Left ventricle myocardium superior (tissue), 1 donor: Measurements from ENCODE around the gene RWDD2A. TPM values are rescaled to one million over a fixed set of nuclear protein-coding genes. Genes with fewer than 3 reads are reported as not detected.
A peak's percentile ranks its signal among the peaks of the same experiment; 100 is the strongest.

Experiments
- ATAC-seq: fragments of 200-7000 bp; cut with Tn5 transposase; one replicate; pipeline ENCODE4 v1.9.1; 2020; ENCODE audit warnings: mild to moderate bottlenecking, moderate library complexity
- DNase-seq: peaks from one replicate; pipeline ENCODE4 v3.0.0-alpha.2; 2020
- intact Hi-C: fragments of 100-400 bp; cut with micrococcal nuclease; formaldehyde crosslinking; loops from one replicate; pipeline ENCODE4 v1.11.0; 2022
- total RNA-seq: library from RNA; stranded (reverse); fragmentation: NEBNext Ultra II Directional; extraction: Animal tissue kit (Norgen Biotek cat#: 25700); gene quantifications from one replicate; pipeline ENCODE4 v1.2.1, GENCODE V29; 2021
- donor health status: DM: no; HTN: yes; CAD: no; lungs with severe emphysema.

RWDD2A gene
- total RNA-seq, 1 donor from 2014 or later = 2.8 TPM

DNA sequence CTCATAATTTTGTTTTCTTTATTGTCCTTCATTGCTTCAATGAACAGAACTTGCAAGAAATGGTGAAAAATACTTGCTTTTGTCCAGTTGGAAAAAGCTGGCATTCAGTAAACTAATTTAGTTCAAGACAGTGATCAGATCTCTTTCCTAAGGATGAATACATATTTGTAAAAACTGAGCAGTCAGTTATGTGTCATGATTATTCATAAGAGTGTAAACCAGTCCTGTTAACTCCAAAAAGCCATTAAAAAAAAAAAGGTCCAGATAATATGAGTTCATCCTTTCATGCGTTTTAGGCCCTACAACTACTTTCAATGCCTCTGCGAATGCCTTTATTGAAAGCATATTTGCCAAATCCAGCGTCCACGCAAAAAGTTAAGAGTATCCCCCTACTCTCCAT lies 701 bp upstream of the RWDD2A start:
- intact Hi-C loops = loop anchor here (10.0 kb wide), 1 partner anchor 128 kb away; the partner anchor contains the start of genes DOP1A and UBE3D
- DNase-seq = no peak
- ATAC-seq = no peak

- DNase-seq (peak; percentile 68), ATAC-seq (peak; percentile 77)
- intact Hi-C loops = loop anchor here (10.0 kb wide), 1 partner anchor 129 kb away; the partner anchor contains the start of genes DOP1A and UBE3D
These were observed 800 bp downstream of the RWDD2A start for GRCh38 chr6:83193747-83194566.

DNA sequence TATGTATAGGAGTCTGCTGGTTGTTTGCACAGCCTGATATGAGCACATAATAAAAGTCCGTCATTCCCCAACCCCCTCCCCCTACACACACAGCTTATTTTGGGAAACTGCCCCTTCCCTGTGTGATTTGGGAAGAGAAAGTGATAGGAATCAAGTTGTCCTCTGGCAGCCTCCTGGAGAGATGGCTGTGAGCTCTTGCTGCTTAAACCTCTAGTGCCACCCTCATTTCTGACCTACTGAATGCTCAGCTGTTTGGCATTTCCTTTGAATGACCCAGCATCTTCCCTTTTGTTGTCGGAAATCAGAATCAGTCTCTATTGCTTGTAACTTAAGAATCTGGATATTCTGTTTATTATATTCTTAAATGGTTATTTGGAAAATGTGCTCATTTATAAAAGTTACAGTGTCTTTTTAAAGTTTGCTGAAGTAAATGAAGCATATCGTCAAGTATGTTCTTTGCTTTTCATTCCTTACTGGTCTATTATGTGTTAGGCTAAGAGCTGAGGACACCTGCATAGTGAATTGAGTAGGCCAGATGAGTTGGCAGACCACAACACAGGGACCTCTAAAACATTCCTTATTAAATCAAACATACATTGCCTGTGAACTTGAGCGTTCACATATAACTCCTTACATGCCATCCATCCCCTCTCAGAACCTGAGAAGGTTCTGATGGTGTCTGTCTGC lies 5.5 kb downstream of the RWDD2A start:
- ATAC-seq (no peak), DNase-seq (no peak)
- intact Hi-C loops = loop anchor here (10.0 kb wide), 1 partner anchor 134 kb away; the partner anchor contains the start of genes DOP1A and UBE3D

DNA sequence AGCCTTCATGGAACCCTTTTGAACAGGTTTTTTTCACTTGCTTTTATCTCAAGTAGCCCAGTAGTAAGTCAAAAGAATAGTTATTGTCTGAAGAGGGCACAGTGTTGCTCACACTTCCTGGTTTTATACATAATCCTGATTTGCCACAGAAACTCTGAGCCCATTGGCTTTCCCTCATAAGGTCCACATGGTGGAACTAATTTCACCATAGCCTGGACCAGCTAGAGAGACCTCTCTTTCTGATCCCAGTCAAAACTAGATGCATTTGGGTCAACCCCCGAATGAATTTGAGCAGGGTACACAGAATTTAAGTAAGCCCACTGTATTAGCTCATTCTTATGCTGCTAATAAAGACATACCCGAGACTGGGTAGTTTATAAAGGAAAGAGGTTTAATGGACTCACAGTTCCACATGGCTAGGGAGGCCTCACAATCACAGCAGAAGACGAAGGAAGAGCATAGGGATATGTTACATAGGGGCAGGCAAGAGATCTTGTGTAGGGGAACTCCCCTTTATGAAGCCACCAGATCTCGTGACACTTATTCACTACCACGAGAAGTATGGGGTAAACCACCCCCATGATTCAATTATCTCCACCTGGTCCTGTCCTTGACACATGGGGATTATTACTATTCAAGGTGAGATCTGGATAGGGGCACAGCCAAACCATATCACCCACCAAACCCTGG lies 6.2 kb downstream of the RWDD2A start:
- DNase-seq (no peak), ATAC-seq (no peak)
- intact Hi-C loops = loop anchor here (10.0 kb wide), 1 partner anchor 135 kb away; the partner anchor contains the start of genes DOP1A and UBE3D

- DNase-seq (no peak), ATAC-seq (no peak)
- intact Hi-C loops = loop anchor here (10.0 kb wide), 1 partner anchor 135 kb away; the partner anchor contains the start of genes DOP1A and UBE3D
These were observed 6.7 kb downstream of the RWDD2A start for GRCh38 chr6:83199863-83200225.

DNA sequence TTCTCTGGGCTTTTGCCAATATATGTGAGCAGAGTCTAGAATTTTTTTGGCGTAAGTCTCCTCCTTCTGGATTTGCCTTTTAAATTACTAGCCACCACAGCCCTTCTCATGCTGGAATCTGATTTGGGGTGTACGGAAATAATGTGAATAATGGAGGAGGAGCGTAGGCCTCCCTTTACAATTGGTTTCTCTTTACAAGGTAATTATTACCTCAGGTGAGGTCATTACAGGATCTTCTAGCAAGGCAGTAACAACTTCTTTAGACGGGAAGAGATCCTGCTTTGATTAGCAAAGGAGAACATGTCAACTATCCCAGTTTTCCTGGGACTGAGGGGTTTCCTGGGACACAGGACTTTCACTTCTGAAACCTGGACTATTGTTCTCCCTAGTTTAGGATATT lies 8.9 kb downstream of the RWDD2A start:
- intact Hi-C loops = no loop called here
- DNase-seq (no peak), ATAC-seq (no peak)

- peak; percentile 95 for ATAC-seq
- intact Hi-C loops = loop anchor here (10.0 kb wide), 1 partner anchor 141 kb away; no protein-coding TSS in a partner anchor
- DNase-seq = peak; percentile 41
These were observed 22.2 kb downstream of the RWDD2A start for GRCh38 chr6:83215131-83216047.

DNA sequence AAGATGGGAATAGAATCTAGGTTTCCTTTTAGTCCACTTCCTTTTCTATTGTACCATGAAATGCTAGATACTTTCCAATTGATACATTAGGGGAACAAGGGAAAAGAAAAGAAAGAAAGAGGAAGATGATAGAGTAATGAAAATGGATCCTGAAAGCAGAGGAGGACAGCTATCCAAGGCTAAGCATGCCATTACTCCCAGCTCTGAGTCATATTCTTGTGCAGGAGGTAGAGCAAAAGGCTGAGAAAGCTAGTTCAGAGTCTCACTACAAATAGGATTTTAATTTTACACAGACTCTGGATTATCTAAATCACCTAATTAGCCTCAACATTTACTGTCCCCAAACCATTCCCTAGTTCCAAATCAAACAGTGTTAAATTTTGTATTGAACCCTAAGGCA lies 23.6 kb downstream of the RWDD2A start:
- intact Hi-C loops = loop anchor here (10.0 kb wide), 1 partner anchor 142 kb away; no protein-coding TSS in a partner anchor
- no peak for DNase-seq
- ATAC-seq = no peak

DNA sequence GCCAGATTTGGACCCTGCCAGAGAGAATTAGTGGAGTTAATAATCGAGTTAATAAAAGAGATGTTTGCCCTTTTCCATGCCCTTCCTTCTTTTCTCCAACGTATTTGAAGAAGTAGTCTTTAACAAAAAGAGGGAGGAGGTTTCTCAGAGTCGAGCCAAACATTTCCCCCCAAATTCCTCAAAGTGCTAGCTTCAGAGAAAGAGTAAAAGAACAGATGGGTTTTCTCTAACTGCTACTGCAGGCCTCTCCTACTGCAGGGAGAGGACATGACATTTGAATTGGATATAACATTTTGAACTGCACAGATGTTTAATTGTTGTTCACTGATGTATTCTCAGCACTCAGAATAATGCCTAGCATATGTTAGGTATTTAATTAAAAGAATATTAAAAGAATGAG lies 25.5 kb downstream of the RWDD2A start:
- DNase-seq (no peak), ATAC-seq (no peak)
- intact Hi-C loops = loop anchor here (10.0 kb wide), 1 partner anchor 144 kb away; no protein-coding TSS in a partner anchor

DNA sequence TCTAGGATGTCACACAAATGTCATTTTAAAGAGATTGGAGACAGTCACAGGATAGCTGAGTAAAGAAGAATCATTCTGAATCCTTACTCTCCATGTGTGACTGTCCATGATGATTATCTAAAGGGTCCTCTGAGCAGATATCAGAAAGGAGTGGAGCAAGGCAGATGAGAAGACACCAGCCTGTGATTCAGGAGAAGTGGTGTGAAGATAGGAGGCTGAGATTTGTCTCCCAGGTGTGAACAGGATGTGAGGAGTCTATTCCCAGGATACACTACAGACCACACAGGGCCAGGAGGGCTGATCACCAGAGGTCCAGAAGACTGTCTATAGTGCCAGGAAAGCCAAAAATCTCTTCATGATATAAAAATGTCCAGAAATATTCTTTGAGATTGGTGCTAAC lies 27.0 kb downstream of the RWDD2A start:
- DNase-seq = no peak
- intact Hi-C loops = no loop called here
- ATAC-seq = no peak

GRCh38 chr6:83221276-83221675 lies 28.1 kb downstream of the RWDD2A start:
- ATAC-seq = no peak
- DNase-seq = no peak
- intact Hi-C loops = no loop called here

GRCh38 chr6:83221889-83222479 lies 28.8 kb downstream of the RWDD2A start:
- ATAC-seq (no peak), DNase-seq (no peak)
- intact Hi-C loops = loop anchor here (2.0 kb wide), 1 partner anchor 293 kb away; no protein-coding TSS in a partner anchor

DNA sequence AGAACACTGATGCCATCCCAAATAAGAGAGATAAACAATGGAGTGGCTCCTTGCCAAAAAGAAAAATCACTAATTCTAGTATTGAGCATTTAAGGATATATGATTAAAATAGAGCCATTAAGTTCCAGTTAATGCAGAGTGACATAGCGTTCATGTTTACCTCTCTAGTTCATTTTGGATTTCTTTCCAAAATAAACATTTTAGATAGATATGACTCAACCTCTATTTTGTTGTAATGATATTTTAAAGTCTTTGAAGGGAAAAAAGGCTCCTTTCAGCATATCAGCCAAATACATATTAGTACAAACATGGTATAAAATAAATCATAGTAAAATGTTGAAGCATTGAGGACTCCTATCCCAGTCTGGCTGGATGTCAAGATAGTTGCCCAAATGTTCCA lies 33.4 kb downstream of the RWDD2A start:
- ATAC-seq (no peak), DNase-seq (no peak)
- intact Hi-C loops = no loop called here

GRCh38 chr6:83231146-83231545 lies 38.0 kb downstream of the RWDD2A start:
- intact Hi-C loops = no loop called here
- DNase-seq (no peak), ATAC-seq (no peak)

DNA sequence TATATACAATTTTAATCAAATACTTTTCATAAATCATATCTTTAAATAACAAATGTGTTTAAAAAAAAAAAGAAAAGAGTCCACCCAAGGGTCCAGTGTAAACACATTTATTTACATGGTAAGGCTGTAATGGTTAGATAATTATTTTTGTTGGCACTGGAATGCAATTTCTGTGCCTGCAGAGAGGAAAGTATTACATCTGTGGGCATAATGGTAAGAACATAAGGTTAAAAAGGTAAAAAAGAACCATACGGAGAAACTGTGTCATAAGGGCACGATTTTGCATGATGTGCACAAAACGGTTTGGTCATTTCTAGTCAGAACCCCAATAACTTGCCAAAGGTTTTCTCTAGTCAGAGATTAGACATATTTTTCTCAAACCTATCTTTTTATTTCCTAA lies 54.3 kb downstream of the RWDD2A start:
- no peak for DNase-seq
- intact Hi-C loops = no loop called here
- ATAC-seq = no peak
